GM12878 (cell line): ENCODE measurements around the gene LIX1. TPM values are rescaled to one million over a fixed set of nuclear protein-coding genes. Genes with fewer than 3 reads are reported as not detected.

Experiments used
- ATAC-seq: fragments of 200-7000 bp; cut with Tn5 transposase; 3 replicates; pipeline ENCODE4 v1.9.1; 2020; ENCODE audit warnings: mild to moderate bottlenecking, moderate library complexity
- BruUV-seq: library from RNA; stranded (reverse); fragments of 400-500 nt; replicated peaks from 2 replicates; lab custom pipeline; 2021; lab: Mats Ljungman, UMichigan
- CTCF ChIA-PET: fragments of 300-600 bp; sonication (Branson Sonifier 250); formaldehyde crosslinking; extraction: SDS; loops from one replicate; lab custom pipeline; 2021; ENCODE audit warnings: inconsistent platforms; lab: Yijun Ruan, JAX
- POLR2A ChIA-PET: fragments of 350-600 bp; formaldehyde crosslinking; extraction: SDS; loops from one replicate; lab custom pipeline; 2021; ENCODE audit warnings: inconsistent platforms; lab: Charles Lee
- RAD21 ChIA-PET: fragments of 300-600 bp; sonication (Branson Sonifier 250); formaldehyde crosslinking; loops from one replicate; lab custom pipeline; 2023; ENCODE audit warnings: antibody characterized with exemption; ENCODE audit not compliant: unreplicated experiment; lab: Charles Lee
- SMC1A ChIA-PET: fragments of 300-600 bp; sonication (Branson Sonifier 250); formaldehyde crosslinking; loops from one replicate; lab custom pipeline; 2023; ENCODE audit not compliant: unreplicated experiment, uncharacterized antibody; lab: Charles Lee
- DNase-seq: peaks from one replicate; pipeline ENCODE4 v3.0.0-alpha.2; 2011; ENCODE audit warnings: low read depth, low spot score
- FAIRE-seq: peaks from 3 replicates; lab custom pipeline; 2011; peaks lifted over from hg19 to GRCh38; lab: Jason Lieb, UNC
- H2AFZ ChIP-seq: 2 replicates; pipeline ENCODE4 v1.6.0; 2011; ENCODE audit warnings: low read depth, low read length, control low read depth; ENCODE audit not compliant: control insufficient read depth
- H3K27ac ChIP-seq: 2 replicates; pipeline ENCODE4 v1.5.1; 2011; ENCODE audit warnings: control low read depth; ENCODE audit not compliant: control insufficient read depth, insufficient read depth
- H3K27me3 ChIP-seq, 2 experiments: replicated peaks in 1 of 2; 2 replicates each; pipeline versions ENCODE4 v1.6.0 to v1.6.1; 2011; ENCODE audit warnings: low read length in 1 of 2; ENCODE audit not compliant: control insufficient read depth in 2 of 2, insufficient read depth in 2 of 2
- H3K36me3 ChIP-seq, 2 experiments: 2 replicates each; pipeline ENCODE4 v1.5.1; 2011; ENCODE audit warnings: low read length in 1 of 2; ENCODE audit not compliant: control insufficient read depth in 2 of 2, insufficient read depth in 2 of 2
- H3K4me1 ChIP-seq: 2 replicates; pipeline ENCODE4 v1.6.1; 2011; ENCODE audit warnings: mild to moderate bottlenecking, low read length, moderate library complexity, mixed read lengths; ENCODE audit not compliant: control insufficient read depth, insufficient read depth
- H3K4me2 ChIP-seq: 2 replicates; pipeline ENCODE4 v1.6.0; 2011; ENCODE audit warnings: control low read depth; ENCODE audit not compliant: control insufficient read depth, insufficient read depth
- H3K4me3 ChIP-seq: fragments of 200-600 bp; sonication (generic); 2 replicates; pipeline ENCODE4 v1.5.1; 2016
- H3K79me2 ChIP-seq: 2 replicates; pipeline ENCODE4 v1.6.0; 2011; ENCODE audit warnings: low read length; ENCODE audit not compliant: control insufficient read depth, insufficient read depth
- H3K9ac ChIP-seq: 2 replicates; pipeline ENCODE4 v1.8.0; 2011; ENCODE audit warnings: low read length, control low read depth, mixed read lengths; ENCODE audit not compliant: control insufficient read depth, insufficient read depth
- H3K9me3 ChIP-seq: replicated peaks from 3 replicates; pipeline ENCODE4 v1.5.1; 2011; ENCODE audit warnings: mild to moderate bottlenecking, low read length; ENCODE audit not compliant: control insufficient read depth, insufficient read depth
- H4K20me1 ChIP-seq: 2 replicates; pipeline ENCODE4 v1.6.0; 2011; ENCODE audit not compliant: control insufficient read depth, insufficient read depth
- NR2C1 ChIP-seq: fragments of 450-650 bp; IDR thresholded peaks from 2 replicates; pipeline ENCODE4 v1.6.1; 2017; ENCODE audit warnings: antibody characterized with exemption, mild to moderate bottlenecking, moderate library complexity
- RUNX3 ChIP-seq: IDR thresholded peaks from 2 replicates; pipeline ENCODE4 v1.6.1; 2012; ENCODE audit warnings: low read length, inconsistent platforms
- STAT1 ChIP-seq: fragments of 450-650 bp; conservative IDR thresholded peaks from 2 replicates; pipeline ENCODE4 v1.6.1; 2014; ENCODE audit warnings: antibody characterized with exemption, mild to moderate bottlenecking
- TBL1XR1 ChIP-seq: IDR thresholded peaks from 2 replicates; pipeline ENCODE4 v1.6.1; 2012; ENCODE audit warnings: low read depth, low read length, improper control_type of control experiment
- YY1 ChIP-seq: IDR thresholded peaks from 2 replicates; pipeline ENCODE4 v1.6.1; 2011; ENCODE audit warnings: low read depth, mild to moderate bottlenecking, low read length
- ZBTB33 ChIP-seq: fragments of 450-650 bp; IDR thresholded peaks from 2 replicates; pipeline ENCODE4 v1.6.1; 2017; ENCODE audit warnings: mild to moderate bottlenecking
- WGBS: methylation state at CpG from one replicate; pipeline ENCODE4 v1.1.6; 2016; ENCODE audit warnings: low lambda C conversion rate; ENCODE audit not compliant: insufficient replicate concordance, insufficient coverage; ENCODE audit errors: missing lambda C conversion rate; 5-methylcytosine and 5-hydroxymethylcytosine counted together
- in situ Hi-C: fragments of 300-500 bp; cut with MboI; formaldehyde crosslinking; loops from 9 replicates; pipeline ENCODE4 v1.14.3; 2018; ENCODE audit warnings: mixed read lengths
- intact Hi-C: fragments of 100-400 bp; cut with micrococcal nuclease; formaldehyde crosslinking; loops from one replicate; pipeline ENCODE4 v1.14.2; 2022; ENCODE audit not compliant: unreplicated experiment
- polyA plus RNA-seq, 11 experiments: library from polyadenylated mRNA; depleted of rRNA in 4 of 11; unstranded in 6 of 11; stranded (reverse) in 5 of 11; fragments of >200 nt; fragmentation: Nextera tagmentation in 4 of 11; fragmentation: Illumina TruSeq in 1 of 11; extraction: Ambion mirVana in 4 of 11; extraction: Trizol in 1 of 11; gene quantifications; 1 replicate in 1 of 11; 2 replicates in 10 of 11; pipeline versions ENCODE4 v1.2.1 to v1.2.3, GENCODE V29; 2011 to 2016; ENCODE audit warnings: inconsistent platforms in 2 of 11, missing spikeins in 2 of 11, low read depth in 1 of 11
- total RNA-seq, 4 experiments: library from RNA; depleted of rRNA in 3 of 4; stranded (reverse); fragments of >200 nt in 3 of 4; fragmentation: Illumina TruSeq in 1 of 4; extraction: Trizol in 1 of 4; gene quantifications; 2 replicates each; pipeline versions ENCODE4 v1.2.1 to v1.2.3, GENCODE V29; 2013 to 2021
- TF ChIP-seq, protein P1 (sequence below): IDR thresholded peaks from 2 replicates; pipeline ENCODE4 v1.6.1; 2012; ENCODE audit warnings: low read depth, low read length, improper control_type of control experiment

Gene LIX1
- total and polyA plus RNA-seq, 10 of the 15 experiments (the other 5 are each of a cell fraction or from before 2014, with no cell fraction given) = 0.02 to 0.07 (median 0.04) TPM; not detected in 5

DNA sequence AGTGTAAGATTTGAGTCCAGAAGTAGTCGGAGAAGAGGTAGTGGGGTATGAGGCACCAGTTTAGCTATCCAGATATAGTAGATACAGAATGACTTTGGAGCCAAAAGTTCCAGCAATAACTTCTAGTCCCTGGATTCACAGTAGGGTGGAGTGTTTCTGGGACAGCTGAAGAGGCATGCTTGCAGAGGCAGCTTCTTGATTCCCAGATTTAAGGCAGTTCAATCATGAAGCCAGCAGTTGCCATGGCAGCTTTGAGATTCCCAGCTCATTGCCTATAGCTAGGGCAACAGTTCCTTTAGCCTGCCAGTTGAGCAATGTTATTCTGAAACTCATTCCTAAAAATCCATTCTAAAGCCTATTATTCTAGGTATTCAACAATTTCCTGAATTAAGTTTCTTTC lies 79.2 kb downstream of the LIX1 start:
- in situ Hi-C loops = no loop called here
- ChIA-PET CTCF (no interaction called here), SMC1A (interaction anchor here (0.6 to 1.2 kb wide), 2 partner anchors 78 to 194 kb away, joined by 3 to 4 read pairs; no protein-coding TSS in a partner anchor), RAD21 (no interaction called here), POLR2A (interaction anchor here (1.2 kb wide), 1 partner anchor 20 kb away, joined by 4 read pairs; no protein-coding TSS in a partner anchor)
- Histone ChIP-seq H2AFZ (no peak overlapping the region), H3K4me1 (no peaks in the 10 kb centered on the region), H3K9ac (no peak overlapping the region), H3K36me3 (no peaks in the 10 kb centered on the region), H3K79me2 (no peaks in the 10 kb centered on the region), H3K9me3 (no peaks in the 10 kb centered on the region), H3K4me2 (no peak overlapping the region), H3K27ac (no peak overlapping the region), H3K27me3 (no peaks in the 10 kb centered on the region), H4K20me1 (no peaks in the 10 kb centered on the region), H3K4me3 (no peak overlapping the region)
- TF ChIP-seq RUNX3 = no peak
- TF ChIP-seq, protein P1, sequence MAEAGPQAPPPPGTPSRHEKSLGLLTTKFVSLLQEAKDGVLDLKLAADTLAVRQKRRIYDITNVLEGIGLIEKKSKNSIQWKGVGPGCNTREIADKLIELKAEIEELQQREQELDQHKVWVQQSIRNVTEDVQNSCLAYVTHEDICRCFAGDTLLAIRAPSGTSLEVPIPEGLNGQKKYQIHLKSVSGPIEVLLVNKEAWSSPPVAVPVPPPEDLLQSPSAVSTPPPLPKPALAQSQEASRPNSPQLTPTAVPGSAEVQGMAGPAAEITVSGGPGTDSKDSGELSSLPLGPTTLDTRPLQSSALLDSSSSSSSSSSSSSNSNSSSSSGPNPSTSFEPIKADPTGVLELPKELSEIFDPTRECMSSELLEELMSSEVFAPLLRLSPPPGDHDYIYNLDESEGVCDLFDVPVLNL = no peak
- no peak for TF ChIP-seq NR2C1
- no peak for TF ChIP-seq ZBTB33
- TF ChIP-seq TBL1XR1 = no peak
- TF ChIP-seq YY1 = no peak
- no peak for TF ChIP-seq STAT1
- ATAC-seq (no peak), DNase-seq (no peak), FAIRE-seq (no peak)
- intact Hi-C loops = no loop called here
- WGBS = 89% methylated on average over 1 of the region's 1 CpG
- BruUV-seq = no TSS peak
